ENCODE results near the gene GRB7. TPM values are rescaled to one million over a fixed set of nuclear protein-coding genes. Genes with fewer than 3 reads are reported as not detected.

Gene GRB7
- 0.70 TPM in 1 of 2 replicates, not detected in the other for total RNA-seq

DNA sequence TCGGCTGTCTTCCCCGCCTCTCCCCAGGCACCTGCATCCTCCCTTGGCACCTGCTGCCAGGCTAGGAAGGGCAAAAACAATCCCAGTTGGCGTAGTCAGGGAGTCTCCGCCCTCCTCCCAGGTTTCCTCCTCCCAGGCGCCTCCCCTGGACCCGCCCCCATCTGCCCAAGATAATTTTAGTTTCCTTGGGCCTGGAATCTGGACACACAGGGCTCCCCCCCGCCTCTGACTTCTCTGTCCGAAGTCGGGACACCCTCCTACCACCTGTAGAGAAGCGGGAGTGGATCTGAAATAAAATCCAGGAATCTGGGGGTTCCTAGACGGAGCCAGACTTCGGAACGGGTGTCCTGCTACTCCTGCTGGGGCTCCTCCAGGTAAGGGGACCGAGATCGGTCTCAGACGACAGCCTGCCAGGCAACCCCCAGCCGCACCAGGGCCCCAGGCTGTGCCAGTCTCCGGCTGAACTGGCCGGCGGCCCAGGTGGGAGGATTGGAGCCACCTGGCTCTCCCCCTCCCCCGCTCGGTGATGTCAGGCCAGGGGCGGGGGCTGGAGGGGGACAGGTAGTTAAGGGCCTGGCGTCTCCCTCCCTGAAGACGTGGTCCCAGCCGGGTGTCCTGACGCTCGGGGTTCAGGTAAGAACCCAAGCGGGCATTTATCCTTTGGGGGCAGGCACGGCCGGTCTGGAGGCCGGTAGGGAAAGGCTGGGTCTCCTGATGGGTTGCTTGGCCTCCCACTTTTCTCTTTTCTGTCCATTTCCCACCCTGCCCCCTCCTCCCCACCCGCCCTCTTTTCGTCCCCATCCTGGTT is at the start of gene GRB7:
Gene GRB7 (plus strand): TSS at position 179 of the 808 bp plus-strand sequence. CDS start 4,364 bp downstream, outside the sequence.

DNA sequence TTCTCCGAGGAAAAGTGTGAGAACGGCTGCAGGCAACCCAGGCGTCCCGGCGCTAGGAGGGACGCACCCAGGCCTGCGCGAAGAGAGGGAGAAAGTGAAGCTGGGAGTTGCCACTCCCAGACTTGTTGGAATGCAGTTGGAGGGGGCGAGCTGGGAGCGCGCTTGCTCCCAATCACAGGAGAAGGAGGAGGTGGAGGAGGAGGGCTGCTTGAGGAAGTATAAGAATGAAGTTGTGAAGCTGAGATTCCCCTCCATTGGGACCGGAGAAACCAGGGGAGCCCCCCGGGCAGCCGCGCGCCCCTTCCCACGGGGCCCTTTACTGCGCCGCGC is 38.0 kb upstream of the GRB7 start, which contains the start of gene ERBB2:
Gene ERBB2 (plus strand): TSS at position 247 of the 330 bp plus-strand sequence. CDS start 175 bp downstream, outside the sequence.

DNA sequence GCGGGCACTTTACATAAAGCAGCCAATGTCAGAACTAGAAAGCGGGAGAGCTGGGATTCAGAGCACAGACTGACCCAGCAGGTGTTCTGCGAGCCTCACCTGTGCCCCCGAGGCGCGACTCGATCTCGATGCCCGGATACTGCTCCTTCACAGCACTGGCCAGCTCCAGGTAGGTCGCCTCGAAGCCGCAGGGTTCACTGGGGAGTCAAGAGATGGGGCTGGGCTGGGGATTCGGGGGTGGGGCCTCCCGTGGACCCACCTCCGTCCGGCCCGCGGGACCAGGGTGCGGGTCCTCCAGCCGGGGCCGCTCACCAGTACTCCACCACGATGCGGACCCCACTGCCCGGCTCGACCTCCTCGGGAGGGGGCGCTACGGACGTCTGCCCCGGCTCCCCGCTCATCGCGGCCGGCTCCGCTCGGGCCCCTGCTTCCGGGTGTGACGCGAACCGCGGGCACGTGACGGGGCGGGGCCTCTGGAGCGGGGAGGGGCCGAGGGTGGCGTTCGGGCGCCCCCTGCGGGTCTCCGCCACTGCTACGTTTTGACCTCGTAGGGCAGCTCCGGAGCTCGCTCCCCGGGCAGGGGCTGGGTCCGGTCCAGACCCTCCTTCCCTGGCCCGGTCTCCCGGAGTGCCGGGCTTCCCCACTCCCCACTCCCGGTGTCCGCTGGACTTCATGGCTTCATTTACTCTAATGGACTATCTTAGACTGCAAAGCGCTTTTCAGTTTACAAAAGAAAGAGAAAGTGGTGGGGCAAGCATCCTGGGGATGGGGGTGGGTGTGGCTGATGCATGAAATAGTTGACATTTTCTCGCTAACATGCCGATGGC is 7.4 kb upstream of the GRB7 start, which contains the start of gene MIEN1:
Gene MIEN1 (minus strand): TSS at position 438 of the 827 bp plus-strand sequence. CDS start 37 bp downstream, at position 401.

Other genes starting within 250 kb of the GRB7 start
- not detected in 2 replicates for gene NEUROD2, start 130.0 kb upstream of the GRB7 start, total RNA-seq
- gene PPP1R1B, start 111.0 kb upstream of the GRB7 start, total RNA-seq = 0.94 and 28.8 TPM in 2 replicates
- gene STARD3, start 100.8 kb upstream of the GRB7 start, total RNA-seq = 22.5 and 47.8 TPM in 2 replicates
- gene TCAP, start 72.6 kb upstream of the GRB7 start, total RNA-seq = 0.12 and 3.8 TPM in 2 replicates
- 0.60 and 0.70 TPM in 2 replicates for gene PNMT, start 69.5 kb upstream of the GRB7 start, total RNA-seq
- 10.6 and 16.0 TPM in 2 replicates for gene PGAP3, start 49.9 kb upstream of the GRB7 start, total RNA-seq
- 38.3 and 47.1 TPM in 2 replicates for gene ERBB2, start 37.9 kb upstream of the GRB7 start, total RNA-seq
- 41.2 and 69.0 TPM in 2 replicates for gene MIEN1, start 7.4 kb upstream of the GRB7 start, total RNA-seq
- not detected in 2 replicates for gene IKZF3, start 126.4 kb downstream of the GRB7 start, total RNA-seq
- not detected in 2 replicates for gene ZPBP2, start 130.3 kb downstream of the GRB7 start, total RNA-seq
- 3.0 and 4.2 TPM in 2 replicates for gene GSDMB, start 180.7 kb downstream of the GRB7 start, total RNA-seq
- gene ORMDL3, start 189.7 kb downstream of the GRB7 start, total RNA-seq = 30.6 and 51.8 TPM in 2 replicates
- not detected in 2 replicates for gene LRRC3C, start 189.8 kb downstream of the GRB7 start, total RNA-seq
- gene GSDMA, start 225.1 kb downstream of the GRB7 start, total RNA-seq = not detected in 2 replicates
- 84.8 and 84.9 TPM in 2 replicates for gene PSMD3, start 242.9 kb downstream of the GRB7 start, total RNA-seq

Measured in pericardium fibroblast (primary cell).